Astrocyte of the cerebellum (primary cell): ENCODE data around the gene MRPS11.

Source experiments
- DNase-seq: peaks from one replicate; pipeline ENCODE4 v3.0.0-alpha.2; 2011; ENCODE audit warnings: low read depth
- H3K4me3 ChIP-seq: 2 replicates; pipeline ENCODE4 v1.5.1; 2011; ENCODE audit warnings: mild to moderate bottlenecking, low read depth, low read length, moderate library complexity
- CTCF ChIP-seq: IDR thresholded peaks from 2 replicates; pipeline ENCODE4 v1.5.1; 2012; ENCODE audit warnings: low read length, low read depth, moderate library complexity, mild to moderate bottlenecking; ENCODE audit errors: missing control alignments
- in situ Hi-C: cut with HindIII; loops from 2 replicates; pipeline ENCODE4 v1.10.0; 2017; ENCODE audit warnings: low sequenced_read_pairs

The MRPS11 gene

GRCh38 chr15:88489321-88489720 is 21.8 kb downstream of the MRPS11 start:
- TF ChIP-seq CTCF = no peak
- in situ Hi-C loops = no loop called here
- DNase-seq = no peak
- no peak overlapping the region for H3K4me3 ChIP-seq

GRCh38 chr15:88490036-88490435 is 22.5 kb downstream of the MRPS11 start:
- H3K4me3 ChIP-seq = no peak overlapping the region
- TF ChIP-seq CTCF = no peak
- in situ Hi-C loops = no loop called here
- no peak for DNase-seq

GRCh38 chr15:88491158-88491557 is 23.6 kb downstream of the MRPS11 start:
- no peak for DNase-seq
- in situ Hi-C loops = no loop called here
- no peak overlapping the region for H3K4me3 ChIP-seq
- no peak for TF ChIP-seq CTCF

GRCh38 chr15:88493844-88494243 is 26.3 kb downstream of the MRPS11 start:
- H3K4me3 ChIP-seq = no peak overlapping the region
- in situ Hi-C loops = no loop called here
- no peak for DNase-seq
- no peak for TF ChIP-seq CTCF

GRCh38 chr15:88497109-88497765 is 29.7 kb downstream of the MRPS11 start:
- TF ChIP-seq CTCF = no peak
- no peak overlapping the region for H3K4me3 ChIP-seq
- DNase-seq = no peak
- in situ Hi-C loops = no loop called here

- H3K4me3 ChIP-seq = no peak overlapping the region
- no peak for TF ChIP-seq CTCF
- in situ Hi-C loops = no loop called here
- DNase-seq = no peak
Observed at GRCh38 chr15:88498996-88499395, 31.5 kb downstream of the MRPS11 start.
